CD14-positive monocyte (primary cell): ENCODE results near the gene CTRB1. TPM values are rescaled to one million over a fixed set of nuclear protein-coding genes. Genes with fewer than 3 reads are reported as not detected.

Experiments used
- DNase-seq, 3 donors: peaks; one replicate each; pipeline ENCODE4 v3.0.0-alpha.2; 2011 to 2022
- H2AFZ ChIP-seq: 2 replicates; pipeline ENCODE4 v1.6.0; 2012; ENCODE audit warnings: mild to moderate bottlenecking, low read depth, low read length, inconsistent platforms; ENCODE audit not compliant: insufficient read depth, poor library complexity, severe bottlenecking
- H3K27ac ChIP-seq, 2 donors: 1 replicate in 1 of 2; 2 replicates in 1 of 2; pipeline ENCODE4 v1.5.1; 2012 to 2013; ENCODE audit warnings: low read length in 2 of 2, control low read depth in 1 of 2, inconsistent platforms in 1 of 2, low read depth in 1 of 2, mild to moderate bottlenecking in 1 of 2
- H3K27me3 ChIP-seq, 2 donors: one replicate each; pipeline versions ENCODE4 v1.6.0 to v1.6.1; 2011 to 2013; ENCODE audit warnings: low read length in 2 of 2; ENCODE audit not compliant: control insufficient read depth in 2 of 2, insufficient read depth in 2 of 2
- H3K36me3 ChIP-seq, 2 donors: replicated peaks in 1 of 2; 1 replicate in 1 of 2; 2 replicates in 1 of 2; pipeline versions ENCODE4 v1.5.1 to v1.6.1; 2012 to 2013; ENCODE audit warnings: low read length in 2 of 2, control low read depth in 1 of 2, inconsistent platforms in 1 of 2, mild to moderate bottlenecking in 1 of 2; ENCODE audit not compliant: insufficient read depth in 2 of 2, control insufficient read depth in 1 of 2
- H3K4me1 ChIP-seq, 2 donors: 1 replicate in 1 of 2; 2 replicates in 1 of 2; pipeline versions ENCODE4 v1.5.1 to v1.6.1; 2012 to 2013; ENCODE audit warnings: low read length in 2 of 2, control low read depth in 1 of 2, inconsistent platforms in 1 of 2, mild to moderate bottlenecking in 1 of 2, moderate library complexity in 1 of 2; ENCODE audit not compliant: insufficient read depth in 2 of 2, control insufficient read depth in 1 of 2
- H3K4me2 ChIP-seq: replicated peaks from 2 replicates; pipeline ENCODE3; 2012; ENCODE audit warnings: low read length, moderate library complexity, mild to moderate bottlenecking; ENCODE audit not compliant: poor library complexity, severe bottlenecking; ENCODE audit errors: extremely low read depth
- H3K4me3 ChIP-seq, 3 experiments: fragments of 200-600 bp in 1 of 3; sonication (generic) in 1 of 3; replicated peaks in 1 of 3; 1 replicate in 2 of 3; 2 replicates in 1 of 3; pipeline ENCODE4 v1.5.1; 2011 to 2013; ENCODE audit warnings: low read length in 3 of 3, mild to moderate bottlenecking in 3 of 3, control low read depth in 2 of 3, low read depth in 2 of 3, inconsistent platforms in 1 of 3, moderate library complexity in 1 of 3
- H3K79me2 ChIP-seq: 2 replicates; pipeline ENCODE4 v1.6.0; 2012; ENCODE audit warnings: mild to moderate bottlenecking, control low read depth, inconsistent platforms, low read length, moderate library complexity; ENCODE audit not compliant: insufficient read depth
- H3K9ac ChIP-seq: 2 replicates; pipeline ENCODE4 v1.6.0; 2017; ENCODE audit warnings: low read length, mild to moderate bottlenecking; ENCODE audit not compliant: insufficient read depth, poor library complexity, severe bottlenecking
- H3K9me3 ChIP-seq, 2 donors: replicated peaks in 1 of 2; 1 replicate in 1 of 2; 2 replicates in 1 of 2; pipeline versions ENCODE4 v1.5.1 to v1.6.1; 2012 to 2013; ENCODE audit warnings: low read length in 2 of 2, control low read depth in 1 of 2; ENCODE audit not compliant: control insufficient read depth in 1 of 2, insufficient read depth in 1 of 2
- H4K20me1 ChIP-seq: 2 replicates; pipeline ENCODE4 v1.6.0; 2012; ENCODE audit warnings: mild to moderate bottlenecking, low read length, control low read depth, moderate library complexity; ENCODE audit not compliant: insufficient read depth
- H3K27ac Mint-ChIP-seq, 7 donors: one replicate each; pipeline ENCODE4 v1.8.0; 2020; ENCODE audit warnings: mild to moderate bottlenecking in 7 of 7, mixed read lengths in 7 of 7, moderate library complexity in 6 of 7, inconsistent platforms in 2 of 7
- H3K27me3 Mint-ChIP-seq, 3 donors: one replicate each; pipeline ENCODE4 v1.8.0; 2021 to 2022; ENCODE audit warnings: low read depth in 3 of 3, mild to moderate bottlenecking in 3 of 3, mixed read lengths in 3 of 3, moderate library complexity in 3 of 3, inconsistent platforms in 1 of 3
- H3K36me3 Mint-ChIP-seq, 2 donors: one replicate each; pipeline ENCODE4 v1.8.0; 2020; ENCODE audit warnings: mixed read lengths in 2 of 2, inconsistent platforms in 1 of 2, mild to moderate bottlenecking in 1 of 2
- H3K4me1 Mint-ChIP-seq: one replicate; pipeline ENCODE4 v1.8.0; 2020; ENCODE audit warnings: mild to moderate bottlenecking, mixed read lengths
- H3K4me3 Mint-ChIP-seq, 2 donors: one replicate each; pipeline ENCODE4 v1.8.0; 2020; ENCODE audit warnings: mild to moderate bottlenecking in 2 of 2, mixed read lengths in 2 of 2, moderate library complexity in 1 of 2
- H3K9me3 Mint-ChIP-seq, 7 donors: one replicate each; pipeline ENCODE4 v1.8.0; 2020 to 2022; ENCODE audit warnings: mixed read lengths in 7 of 7, mild to moderate bottlenecking in 6 of 7, moderate library complexity in 6 of 7, inconsistent platforms in 2 of 7
- CTCF ChIP-seq: fragments of 200-600 bp; IDR thresholded peaks from one replicate; pipeline ENCODE4 v1.8.0; 2022; ENCODE audit warnings: antibody characterized with exemption, mild to moderate bottlenecking
- WGBS: methylation state at CpG from one replicate; pipeline ENCODE4 v1.1.5; 2013; ENCODE audit warnings: missing lambda C conversion rate; ENCODE audit not compliant: insufficient coverage; 5-methylcytosine and 5-hydroxymethylcytosine counted together
- intact Hi-C, 2 donors: fragments of 100-400 bp; cut with micrococcal nuclease; formaldehyde crosslinking; loops; one replicate each; pipeline versions ENCODE4 v1.15.0 to v1.15.1; 2023
- polyA plus RNA-seq, 3 donors: library from polyadenylated mRNA; depleted of rRNA in 1 of 3; unstranded in 2 of 3; stranded (reverse) in 1 of 3; fragments of 300-500 nt in 2 of 3; fragments of >200 nt in 1 of 3; fragmentation: Illumina TruSeq in 2 of 3; gene quantifications; 1 replicate in 2 of 3; 2 replicates in 1 of 3; pipeline ENCODE4 v1.2.3, GENCODE V29; 2012 to 2021

The CTRB1 gene
- polyA plus RNA-seq, 3 donors: not detected

- Mint-ChIP-seq H3K27me3 (peaks cover 76 to 97% (median 80%) of the 10 kb centered on the region in 3 donors), H3K9me3 (peaks cover 0 to 9% (median 2%) of the 10 kb centered on the region in 7 donors), H3K27ac (peak overlapping the region in 1 of 7 donors; percentile 62), H3K4me3 (peak overlapping the region in 1 of 2 donors; percentile 67), H3K4me1 (peaks cover 11% of the 10 kb centered on the region), H3K36me3 (no peaks in the 10 kb centered on the region)
- TF ChIP-seq CTCF: no peak
- Histone ChIP-seq H3K36me3 (no peaks in the 10 kb centered on the region), H3K79me2 (no peaks in the 10 kb centered on the region), H3K27me3 (peaks cover 3 to 81% of the 10 kb centered on the region in 2 donors), H3K4me2 (no peak overlapping the region), H3K9ac (no peak overlapping the region), H4K20me1 (no peaks in the 10 kb centered on the region), H3K27ac (no peak overlapping the region), H3K9me3 (no peaks in the 10 kb centered on the region), H3K4me1 (peaks cover 13 to 15% of the 10 kb centered on the region in 2 donors), H2AFZ (no peak overlapping the region), H3K4me3 (no peak overlapping the region)
- DNase-seq: peak in 2 of 3 donors; percentile 2 to 49
- 76% methylated on average over 20 of the region's 25 CpGs for WGBS
- intact Hi-C loops: no loop called here
Measured at GRCh38 chr16:75244844-75245758, 26.3 kb downstream of the CTRB1 start.

DNA sequence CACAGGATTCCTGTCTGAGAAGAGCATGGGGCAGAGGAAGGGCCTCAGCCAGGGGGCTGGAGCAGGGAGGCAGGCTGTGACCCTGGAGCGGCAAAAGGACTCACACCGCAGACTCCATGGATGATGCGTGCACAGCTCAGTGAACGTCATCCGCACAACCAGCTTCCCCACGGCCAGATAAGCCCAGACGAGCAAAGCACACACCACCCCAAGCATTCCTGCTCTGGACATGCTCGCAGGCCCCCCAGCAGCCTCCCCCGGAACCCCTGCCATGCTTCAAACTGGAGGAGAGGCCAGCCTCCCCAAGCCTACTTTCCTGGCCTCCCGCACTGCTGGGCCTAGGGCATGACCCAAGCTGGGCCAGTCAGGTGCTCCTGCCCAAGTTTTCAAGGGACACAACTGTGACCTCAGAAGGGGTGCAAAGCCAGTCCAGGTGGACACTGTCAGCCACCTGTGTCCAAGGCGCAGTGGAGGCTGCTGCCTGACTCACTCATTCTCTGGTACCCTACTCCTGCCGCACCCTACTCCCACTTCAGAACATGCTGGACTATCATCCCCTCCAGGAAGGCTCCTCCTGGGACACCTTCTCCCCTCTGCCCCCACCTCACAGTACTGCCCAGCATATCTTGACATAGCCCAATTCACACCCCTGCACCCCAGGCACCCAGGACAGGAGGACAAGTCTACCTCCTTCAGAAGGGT lies 27.9 kb downstream of the CTRB1 start:
- H3K9me3 ChIP-seq: no peaks in the 10 kb centered on the region
- peaks cover 3 to 75% of the 10 kb centered on the region in 2 donors for H3K27me3 ChIP-seq
- Mint-ChIP-seq H3K27me3 (peaks cover 72 to 96% (median 76%) of the 10 kb centered on the region in 3 donors), H3K4me3 (peak overlapping the region in 1 of 2 donors; percentile 61), H3K36me3 (peaks cover 0 to 1% of the 10 kb centered on the region in 2 donors), H3K4me1 (peaks cover 13% of the 10 kb centered on the region), H3K27ac (peak overlapping the region in 1 of 7 donors; percentile 10), H3K9me3 (peaks cover 0 to 9% (median 3%) of the 10 kb centered on the region in 7 donors)
- TF ChIP-seq CTCF: no peak
- H3K36me3 ChIP-seq: no peaks in the 10 kb centered on the region
- no peak overlapping the region for H3K9ac ChIP-seq
- H3K27ac ChIP-seq: no peak overlapping the region
- intact Hi-C loops: no loop called here
- H2AFZ ChIP-seq: no peak overlapping the region
- H3K4me2 ChIP-seq: no peak overlapping the region
- no peak for DNase-seq
- H3K4me1 ChIP-seq: peaks cover 13 to 15% of the 10 kb centered on the region in 2 donors
- no peaks in the 10 kb centered on the region for H3K79me2 ChIP-seq
- 96% methylated on average over 11 of the region's 12 CpGs for WGBS
- no peaks in the 10 kb centered on the region for H4K20me1 ChIP-seq
- no peak overlapping the region for H3K4me3 ChIP-seq
